PC-3 (cell line): ENCODE data around the gene ATP5PD. TPM values are rescaled to one million over a fixed set of nuclear protein-coding genes. Genes with fewer than 3 reads are reported as not detected.
A peak's percentile ranks its signal among the peaks of the same experiment; 100 is the strongest.
"Not testable (repeated sequence)": the region's sequence is repeated elsewhere in the genome, so short reads cannot be mapped to it uniquely, and the experiment has no call there.

Experiments
- ATAC-seq: fragments of 200-7000 bp; cut with Tn5 transposase; 2 replicates; pipeline ENCODE4 v1.9.1; 2020; ENCODE audit warnings: mild to moderate bottlenecking, moderate library complexity
- BruUV-seq: library from RNA; stranded (reverse); fragments of 400-500 nt; replicated peaks from 2 replicates; lab custom pipeline; 2021; lab: Mats Ljungman, UMichigan
- CTCF ChIA-PET: fragments of 300-600 bp; sonication (Branson Sonifier 250); formaldehyde crosslinking; loops from one replicate; lab custom pipeline; 2022; ENCODE audit warnings: antibody characterized with exemption; lab: Charles Lee
- POLR2A ChIA-PET: fragments of 300-600 bp; sonication (Branson Sonifier 250); formaldehyde crosslinking; loops from one replicate; lab custom pipeline; 2022; ENCODE audit warnings: antibody characterized with exemption; ENCODE audit not compliant: unreplicated experiment; lab: Charles Lee
- DNase-seq: peaks from one replicate; pipeline ENCODE4 v3.0.0-alpha.2; 2015
- H2AFZ ChIP-seq: fragments of 300-600 bp; sonication (generic); 2 replicates; pipeline ENCODE4 v1.6.0; 2016; ENCODE audit warnings: antibody characterized with exemption, low read length
- H3F3A ChIP-seq: fragments of 300-600 bp; sonication (generic); one replicate; pipeline ENCODE4 v1.6.0; 2017; ENCODE audit warnings: antibody characterized with exemption, low read length, control low read depth, mild to moderate bottlenecking; ENCODE audit not compliant: unreplicated experiment
- H3K27ac ChIP-seq: fragments of 300-600 bp; sonication (generic); 2 replicates; pipeline ENCODE4 v1.5.1; 2016; ENCODE audit warnings: mild to moderate bottlenecking, low read length
- H3K27me3 ChIP-seq: fragments of 300-600 bp; sonication (generic); 2 replicates; pipeline ENCODE4 v1.6.1; 2016; ENCODE audit warnings: low read length, mixed read lengths
- H3K36me3 ChIP-seq: fragments of 300-600 bp; sonication (generic); 2 replicates; pipeline ENCODE4 v1.6.1; 2016; ENCODE audit warnings: low read depth, mixed run types, low read length, mixed read lengths
- H3K4me1 ChIP-seq: fragments of 300-600 bp; sonication (generic); 2 replicates; pipeline ENCODE4 v1.5.1; 2016; ENCODE audit warnings: low read length; ENCODE audit not compliant: insufficient read depth
- H3K4me2 ChIP-seq: fragments of 300-600 bp; sonication (generic); 2 replicates; pipeline ENCODE4 v1.6.0; 2016; ENCODE audit warnings: low read length
- H3K4me3 ChIP-seq: fragments of 300-600 bp; sonication (generic); 2 replicates; pipeline ENCODE4 v1.5.1; 2016; ENCODE audit warnings: mild to moderate bottlenecking, low read length, mixed read lengths
- H3K79me2 ChIP-seq: fragments of 300-600 bp; sonication (generic); 2 replicates; pipeline ENCODE4 v1.6.1; 2017; ENCODE audit warnings: low read length, mixed read lengths
- H3K9ac ChIP-seq: fragments of 300-600 bp; sonication (generic); 2 replicates; pipeline ENCODE4 v1.6.0; 2016; ENCODE audit warnings: mild to moderate bottlenecking, low read length
- H3K9me2 ChIP-seq: fragments of 300-600 bp; sonication (generic); replicated peaks from 2 replicates; pipeline ENCODE4 v1.6.1; 2016; ENCODE audit warnings: mixed run types, low read length, mixed read lengths
- H3K9me3 ChIP-seq: fragments of 300-600 bp; sonication (generic); 2 replicates; pipeline ENCODE4 v1.6.1; 2016; ENCODE audit warnings: low read length, mixed read lengths
- H4K20me1 ChIP-seq: fragments of 300-600 bp; sonication (generic); 2 replicates; pipeline ENCODE4 v1.6.1; 2016; ENCODE audit warnings: low read length, mixed read lengths
- CTCF ChIP-seq: fragments of 300-600 bp; sonication (generic); conservative IDR thresholded peaks from 2 replicates; pipeline ENCODE4 v1.5.1; 2017; ENCODE audit warnings: antibody characterized with exemption, low read depth, mild to moderate bottlenecking, low read length
- EZH2 ChIP-seq: fragments of 300-600 bp; sonication (generic); IDR thresholded peaks from one replicate; pipeline ENCODE4 v1.6.1; 2017; ENCODE audit warnings: antibody characterized with exemption, mild to moderate bottlenecking, low read length; ENCODE audit not compliant: unreplicated experiment
- EZH2phosphoT487 ChIP-seq: fragments of 300-600 bp; sonication (generic); IDR thresholded peaks from 2 replicates; pipeline ENCODE4 v1.6.1; 2018; ENCODE audit warnings: mild to moderate bottlenecking, antibody characterized with exemption, low read length, borderline replicate concordance
- intact Hi-C: fragments of 100-400 bp; cut with micrococcal nuclease; formaldehyde crosslinking; loops from 2 replicates; pipeline ENCODE4 v1.9.0; 2023
- total RNA-seq: library from RNA; depleted of rRNA; stranded (reverse); fragments of >200 nt; gene quantifications from 2 replicates; pipeline ENCODE4 v1.2.3, GENCODE V29; 2014

The ATP5PD gene
- total RNA-seq, 1 experiment from 2014 or later: 361 TPM

- H3K36me3 ChIP-seq: no peaks in the 10 kb centered on the region
- no peak for ATAC-seq
- H3K4me3 ChIP-seq: no peak overlapping the region
- H3K4me1 ChIP-seq: peaks cover 12% of the 10 kb centered on the region; the same call in 1 of the 2 replicates
- intact Hi-C loops: loop anchor here (10.0 kb wide), 1 partner anchor 175 kb away; the partner anchor contains the start of gene NUP85
- H2AFZ ChIP-seq: no peak overlapping the region
- no TSS peak for BruUV-seq
- ChIA-PET CTCF (no interaction called here), POLR2A (no interaction called here)
- no peaks in the 10 kb centered on the region for H3K9me2 ChIP-seq
- no peak overlapping the region for H3K9ac ChIP-seq
- DNase-seq: no peak
- no peaks in the 10 kb centered on the region for H3F3A ChIP-seq
- no peaks in the 10 kb centered on the region for H3K79me2 ChIP-seq
- H3K27ac ChIP-seq: no peak overlapping the region
- H3K9me3 ChIP-seq: no peaks in the 10 kb centered on the region
- no peaks in the 10 kb centered on the region for H3K27me3 ChIP-seq
- no peak overlapping the region for H3K4me2 ChIP-seq
- TF ChIP-seq CTCF (no peak), EZH2phosphoT487 (no peak), EZH2 (no peak)
- H4K20me1 ChIP-seq: no peaks in the 10 kb centered on the region
These were observed 16.6 kb downstream of the ATP5PD start for GRCh38 chr17:75030161-75030560.

GRCh38 chr17:75026650-75027049 lies 20.1 kb downstream of the ATP5PD start:
- H3K36me3 ChIP-seq, H3K4me3 ChIP-seq, BruUV-seq, H4K20me1 ChIP-seq, H3K9me2 ChIP-seq, H3K27ac ChIP-seq, H3F3A ChIP-seq, H3K9ac ChIP-seq, H3K79me2 ChIP-seq, H2AFZ ChIP-seq, intact Hi-C loops, H3K4me2 ChIP-seq, CTCF ChIA-PET, H3K9me3 ChIP-seq, POLR2A ChIA-PET, ATAC-seq, H3K27me3 ChIP-seq: not testable (repeated sequence)
- peaks cover 14% of the 10 kb centered on the region for H3K4me1 ChIP-seq
- peak; percentile 38 for DNase-seq

- H3K79me2 ChIP-seq, H3K9me2 ChIP-seq, H3K4me3 ChIP-seq, H3F3A ChIP-seq, H3K27ac ChIP-seq, DNase-seq, POLR2A ChIA-PET, H3K9ac ChIP-seq, H3K4me2 ChIP-seq, H3K27me3 ChIP-seq, H3K9me3 ChIP-seq, H4K20me1 ChIP-seq, CTCF ChIA-PET, intact Hi-C loops, H2AFZ ChIP-seq, ATAC-seq: not testable (repeated sequence)
- Histone ChIP-seq H3K4me1 (peaks cover 14% of the 10 kb centered on the region), H3K36me3 (peaks cover 20% of the 10 kb centered on the region)
- TSS peak; percentile 43 for BruUV-seq
These were observed 21.4 kb downstream of the ATP5PD start for GRCh38 chr17:75025398-75025734.
